Neural cell (in vitro differentiated cells): ENCODE results near the gene SAMSN1.

Experiments
- CTCF ChIP-seq: fragments of 450-650 bp; IDR thresholded peaks from 2 replicates; pipeline ENCODE4 v1.5.1; 2014; ENCODE audit warnings: antibody characterized with exemption, mild to moderate bottlenecking, moderate library complexity; ENCODE audit not compliant: poor library complexity, severe bottlenecking
- EP300 ChIP-seq: fragments of 450-650 bp; conservative IDR thresholded peaks from 2 replicates; pipeline ENCODE4 v1.6.1; 2014; ENCODE audit warnings: antibody characterized with exemption, mild to moderate bottlenecking, moderate library complexity; ENCODE audit not compliant: poor library complexity, severe bottlenecking
- EZH2 ChIP-seq: fragments of 200-600, 300-800 bp; shearing (Covaris generic), sonication (generic); IDR thresholded peaks from 2 replicates; pipeline ENCODE4 v1.6.1; 2014; ENCODE audit warnings: antibody characterized with exemption, low read length, borderline replicate concordance, mild to moderate bottlenecking; ENCODE audit not compliant: insufficient read depth, poor library complexity, severe bottlenecking
- POLR2AphosphoS5 ChIP-seq: IDR thresholded peaks from 2 replicates; pipeline ENCODE4 v1.6.1; 2012
- TAF1 ChIP-seq: IDR thresholded peaks from 2 replicates; pipeline ENCODE4 v1.6.1; 2012; ENCODE audit warnings: low read depth

GRCh38 chr21:14559102-14559501, 13.0 kb upstream of the SAMSN1 start:
- TF ChIP-seq CTCF = no peak
- TF ChIP-seq EZH2 = no peak
- no peak for TF ChIP-seq TAF1
- no peak for TF ChIP-seq POLR2AphosphoS5
- no peak for TF ChIP-seq EP300
